K562 (cell line): ENCODE measurements around the gene ITPRIPL2. TPM values are rescaled to one million over a fixed set of nuclear protein-coding genes. Genes with fewer than 3 reads are reported as not detected.
A peak's percentile ranks its signal among the peaks of the same experiment; 100 is the strongest.

Experiments used
- CREM ChIP-seq: IDR thresholded peaks from 2 replicates; pipeline ENCODE4 v1.6.1; 2014; ENCODE audit warnings: antibody characterized with exemption, low read depth
- DIDO1 ChIP-seq: fragments of 450-650 bp; IDR thresholded peaks from 2 replicates; pipeline ENCODE4 v1.6.1; 2016; ENCODE audit warnings: low read depth, missing biosample characterization, missing genetic modification characterization
- ETS2 ChIP-seq: IDR thresholded peaks from 2 replicates; pipeline ENCODE4 v1.6.1; 2016; ENCODE audit warnings: borderline replicate concordance, missing genetic modification characterization, mild to moderate bottlenecking, moderate library complexity, missing compliant biosample characterization; ENCODE audit not compliant: poor library complexity, severe bottlenecking
- FOXA3 ChIP-seq, 2 experiments: fragments of 450-650 bp in 1 of 2; sonication (generic) in 1 of 2; formaldehyde crosslinking; IDR thresholded peaks in 1 of 2; conservative IDR thresholded peaks in 1 of 2; 2 replicates each; pipeline versions ENCODE4 v1.4.0 to v1.8.0; 2020 to 2022; ENCODE audit warnings: mild to moderate bottlenecking in 2 of 2, missing genetic modification reagents in 1 of 2
- HDAC2 ChIP-seq: fragments of 450-650 bp; IDR thresholded peaks from 2 replicates; pipeline ENCODE4 v1.6.1; 2016; ENCODE audit warnings: mild to moderate bottlenecking
- HDAC3 ChIP-seq: fragments of 450-650 bp; IDR thresholded peaks from 2 replicates; pipeline ENCODE4 v1.6.1; 2018; ENCODE audit warnings: borderline replicate concordance, mild to moderate bottlenecking, moderate library complexity; ENCODE audit not compliant: partially characterized antibody
- KDM1A ChIP-seq, 2 experiments: fragments of 450-650 bp; IDR thresholded peaks; 2 replicates each; pipeline ENCODE4 v1.6.1; 2016; ENCODE audit warnings: mild to moderate bottlenecking in 2 of 2
- MNT ChIP-seq, 2 experiments: fragments of 450-650 bp; conservative IDR thresholded peaks; 2 replicates each; pipeline ENCODE4 v1.6.1; 2017; ENCODE audit warnings: mild to moderate bottlenecking in 2 of 2, moderate library complexity in 2 of 2
- NFIC ChIP-seq: fragments of 450-650 bp; IDR thresholded peaks from 2 replicates; pipeline ENCODE4 v1.6.1; 2017; ENCODE audit warnings: mild to moderate bottlenecking, inconsistent platforms
- OTX1 ChIP-seq: fragments of 450-650 bp; formaldehyde crosslinking; IDR thresholded peaks from 2 replicates; pipeline ENCODE4 v1.4.0; 2022; ENCODE audit warnings: mild to moderate bottlenecking
- POLR2A ChIP-seq: fragments of 450-650 bp; conservative IDR thresholded peaks from 2 replicates; pipeline ENCODE4 v1.6.1; 2016
- SAP30 ChIP-seq: fragments of 200-600 bp; sonication (generic); IDR thresholded peaks from 2 replicates; pipeline ENCODE4 v1.6.1; 2012; ENCODE audit warnings: borderline replicate concordance, low read depth, mild to moderate bottlenecking, moderate library complexity, low read length, control low read depth, inconsistent platforms; ENCODE audit not compliant: insufficient read depth, poor library complexity, severe bottlenecking
- SMAD3 ChIP-seq: fragments of 450-650 bp; formaldehyde crosslinking; conservative IDR thresholded peaks from 2 replicates; pipeline ENCODE4 v1.4.0; 2020; ENCODE audit warnings: mild to moderate bottlenecking
- TCFL5 ChIP-seq: fragments of 250-450 bp; sonication (Bioruptor Pico); conservative IDR thresholded peaks from 2 replicates; pipeline ENCODE4 v1.6.1; 2021; ENCODE audit warnings: mild to moderate bottlenecking, moderate library complexity, matching md5 sums
- XRCC5 ChIP-seq: fragments of 200-400 bp; formaldehyde crosslinking; IDR thresholded peaks from 2 replicates; pipeline ENCODE4 v1.6.1; 2017; ENCODE audit warnings: low read depth, mild to moderate bottlenecking, low read length
- ZEB2 ChIP-seq: fragments of 450-650 bp; IDR thresholded peaks from 2 replicates; pipeline ENCODE4 v1.6.1; 2016
- ZNF3 ChIP-seq: fragments of 250-450 bp; sonication (Bioruptor Pico); IDR thresholded peaks from 2 replicates; pipeline ENCODE4 v1.5.0; 2021; ENCODE audit warnings: mild to moderate bottlenecking, moderate library complexity
- ZNF695 ChIP-seq: fragments of 450-650 bp; formaldehyde crosslinking; IDR thresholded peaks from 2 replicates; pipeline ENCODE4 v1.4.0; 2020; ENCODE audit warnings: mild to moderate bottlenecking, moderate library complexity
- ZSCAN29 ChIP-seq: fragments of 450-650 bp; IDR thresholded peaks from 2 replicates; pipeline ENCODE4 v1.6.1; 2017
- polyA plus RNA-seq, 8 experiments: library from polyadenylated mRNA; depleted of rRNA in 4 of 8; stranded (reverse) in 5 of 8; unstranded in 3 of 8; fragments of >200 nt; fragmentation: Nextera tagmentation in 2 of 8; fragmentation: Illumina TruSeq in 1 of 8; extraction: Ambion mirVana in 2 of 8; extraction: Trizol in 1 of 8; gene quantifications; 2 replicates each; pipeline versions ENCODE4 v1.2.1 to v1.2.3, GENCODE V29; 2011 to 2014; ENCODE audit warnings: inconsistent platforms in 1 of 8, missing spikeins in 1 of 8
- total RNA-seq, 7 experiments: library from RNA; depleted of rRNA in 6 of 7; stranded (reverse); fragments of >200 nt in 6 of 7; fragmentation: Illumina TruSeq in 2 of 7; extraction: Trizol in 2 of 7; gene quantifications; 2 replicates each; pipeline versions ENCODE4 v1.2.1 to v1.2.3, GENCODE V29; 2011 to 2021; ENCODE audit warnings: low replicate concordance in 1 of 7
- TF ChIP-seq, protein P1 (sequence below): fragments of 250-450 bp; sonication (Bioruptor Pico); IDR thresholded peaks from 2 replicates; pipeline ENCODE4 v1.9.0; 2021; ENCODE audit warnings: mild to moderate bottlenecking, inconsistent platforms
- TF ChIP-seq, protein P2 (sequence below): fragments of 450-650 bp; IDR thresholded peaks from 2 replicates; pipeline ENCODE4 v1.7.0; 2016; ENCODE audit warnings: borderline replicate concordance
- TF ChIP-seq, protein P3 (sequence below): IDR thresholded peaks from 2 replicates; pipeline ENCODE4 v1.6.1; 2011; ENCODE audit warnings: borderline replicate concordance, low read depth, mild to moderate bottlenecking, moderate library complexity, low read length; ENCODE audit not compliant: insufficient read depth, poor library complexity, severe bottlenecking

Gene ITPRIPL2
- total and polyA plus RNA-seq, 9 of the 15 experiments (the other 6 are each of a cell fraction or from before 2014, with no cell fraction given), result 0.04 to 2.2 (median 0.58) TPM

GRCh38 chr16:19135896-19136438 is 22.2 kb downstream of the ITPRIPL2 start (continued):
- TF ChIP-seq, protein P1, sequence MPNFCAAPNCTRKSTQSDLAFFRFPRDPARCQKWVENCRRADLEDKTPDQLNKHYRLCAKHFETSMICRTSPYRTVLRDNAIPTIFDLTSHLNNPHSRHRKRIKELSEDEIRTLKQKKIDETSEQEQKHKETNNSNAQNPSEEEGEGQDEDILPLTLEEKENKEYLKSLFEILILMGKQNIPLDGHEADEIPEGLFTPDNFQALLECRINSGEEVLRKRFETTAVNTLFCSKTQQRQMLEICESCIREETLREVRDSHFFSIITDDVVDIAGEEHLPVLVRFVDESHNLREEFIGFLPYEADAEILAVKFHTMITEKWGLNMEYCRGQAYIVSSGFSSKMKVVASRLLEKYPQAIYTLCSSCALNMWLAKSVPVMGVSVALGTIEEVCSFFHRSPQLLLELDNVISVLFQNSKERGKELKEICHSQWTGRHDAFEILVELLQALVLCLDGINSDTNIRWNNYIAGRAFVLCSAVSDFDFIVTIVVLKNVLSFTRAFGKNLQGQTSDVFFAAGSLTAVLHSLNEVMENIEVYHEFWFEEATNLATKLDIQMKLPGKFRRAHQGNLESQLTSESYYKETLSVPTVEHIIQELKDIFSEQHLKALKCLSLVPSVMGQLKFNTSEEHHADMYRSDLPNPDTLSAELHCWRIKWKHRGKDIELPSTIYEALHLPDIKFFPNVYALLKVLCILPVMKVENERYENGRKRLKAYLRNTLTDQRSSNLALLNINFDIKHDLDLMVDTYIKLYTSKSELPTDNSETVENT (CRISPR knock-in tag), result no peak
- TF ChIP-seq MNT (conservative IDR thresholded peaks at IDR 0.05) (0 out of 4 replicates have a peak, but pooled peaks of 1 of the 2 experiments have one; percentile 33), OTX1 (CRISPR knock-in tag) (no peak), KDM1A (IDR thresholded peaks at IDR 0.05) (peak in 1 of 2 experiments; percentile 31; a peak in 1 of 4 replicates), SMAD3 (CRISPR knock-in tag) (no peak), ZSCAN29 (no peak), HDAC2 (0 out of 2 replicates have a peak, but pooled peaks have one; percentile 27), ZNF3 (CRISPR knock-in tag) (no peak), ZEB2 (peak; percentile 55), POLR2A (no peak), XRCC5 (no peak), SAP30 (no peak), HDAC3 (no peak), CREM (0 out of 2 replicates have a peak, but pooled peaks have one; percentile 21), DIDO1 (no peak), FOXA3 (CRISPR knock-in tag; conservative IDR thresholded peaks at IDR 0.05 in 1 of 2, IDR thresholded peaks at IDR 0.05 in 1 of 2) (peak in 1 of 2 experiments; percentile 44; a peak in 1 of 4 replicates), ZNF695 (CRISPR knock-in tag) (no peak), NFIC (peak; percentile 79), TCFL5 (no peak), ETS2 (tag) (no peak)
- TF ChIP-seq, protein P2, sequence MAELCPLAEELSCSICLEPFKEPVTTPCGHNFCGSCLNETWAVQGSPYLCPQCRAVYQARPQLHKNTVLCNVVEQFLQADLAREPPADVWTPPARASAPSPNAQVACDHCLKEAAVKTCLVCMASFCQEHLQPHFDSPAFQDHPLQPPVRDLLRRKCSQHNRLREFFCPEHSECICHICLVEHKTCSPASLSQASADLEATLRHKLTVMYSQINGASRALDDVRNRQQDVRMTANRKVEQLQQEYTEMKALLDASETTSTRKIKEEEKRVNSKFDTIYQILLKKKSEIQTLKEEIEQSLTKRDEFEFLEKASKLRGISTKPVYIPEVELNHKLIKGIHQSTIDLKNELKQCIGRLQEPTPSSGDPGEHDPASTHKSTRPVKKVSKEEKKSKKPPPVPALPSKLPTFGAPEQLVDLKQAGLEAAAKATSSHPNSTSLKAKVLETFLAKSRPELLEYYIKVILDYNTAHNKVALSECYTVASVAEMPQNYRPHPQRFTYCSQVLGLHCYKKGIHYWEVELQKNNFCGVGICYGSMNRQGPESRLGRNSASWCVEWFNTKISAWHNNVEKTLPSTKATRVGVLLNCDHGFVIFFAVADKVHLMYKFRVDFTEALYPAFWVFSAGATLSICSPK, result no peak
- TF ChIP-seq, protein P3, sequence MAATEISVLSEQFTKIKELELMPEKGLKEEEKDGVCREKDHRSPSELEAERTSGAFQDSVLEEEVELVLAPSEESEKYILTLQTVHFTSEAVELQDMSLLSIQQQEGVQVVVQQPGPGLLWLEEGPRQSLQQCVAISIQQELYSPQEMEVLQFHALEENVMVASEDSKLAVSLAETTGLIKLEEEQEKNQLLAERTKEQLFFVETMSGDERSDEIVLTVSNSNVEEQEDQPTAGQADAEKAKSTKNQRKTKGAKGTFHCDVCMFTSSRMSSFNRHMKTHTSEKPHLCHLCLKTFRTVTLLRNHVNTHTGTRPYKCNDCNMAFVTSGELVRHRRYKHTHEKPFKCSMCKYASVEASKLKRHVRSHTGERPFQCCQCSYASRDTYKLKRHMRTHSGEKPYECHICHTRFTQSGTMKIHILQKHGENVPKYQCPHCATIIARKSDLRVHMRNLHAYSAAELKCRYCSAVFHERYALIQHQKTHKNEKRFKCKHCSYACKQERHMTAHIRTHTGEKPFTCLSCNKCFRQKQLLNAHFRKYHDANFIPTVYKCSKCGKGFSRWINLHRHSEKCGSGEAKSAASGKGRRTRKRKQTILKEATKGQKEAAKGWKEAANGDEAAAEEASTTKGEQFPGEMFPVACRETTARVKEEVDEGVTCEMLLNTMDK, result no peak
